ENCODE measurements around the gene CRYBA2.

- TF ChIP-seq, protein P1, sequence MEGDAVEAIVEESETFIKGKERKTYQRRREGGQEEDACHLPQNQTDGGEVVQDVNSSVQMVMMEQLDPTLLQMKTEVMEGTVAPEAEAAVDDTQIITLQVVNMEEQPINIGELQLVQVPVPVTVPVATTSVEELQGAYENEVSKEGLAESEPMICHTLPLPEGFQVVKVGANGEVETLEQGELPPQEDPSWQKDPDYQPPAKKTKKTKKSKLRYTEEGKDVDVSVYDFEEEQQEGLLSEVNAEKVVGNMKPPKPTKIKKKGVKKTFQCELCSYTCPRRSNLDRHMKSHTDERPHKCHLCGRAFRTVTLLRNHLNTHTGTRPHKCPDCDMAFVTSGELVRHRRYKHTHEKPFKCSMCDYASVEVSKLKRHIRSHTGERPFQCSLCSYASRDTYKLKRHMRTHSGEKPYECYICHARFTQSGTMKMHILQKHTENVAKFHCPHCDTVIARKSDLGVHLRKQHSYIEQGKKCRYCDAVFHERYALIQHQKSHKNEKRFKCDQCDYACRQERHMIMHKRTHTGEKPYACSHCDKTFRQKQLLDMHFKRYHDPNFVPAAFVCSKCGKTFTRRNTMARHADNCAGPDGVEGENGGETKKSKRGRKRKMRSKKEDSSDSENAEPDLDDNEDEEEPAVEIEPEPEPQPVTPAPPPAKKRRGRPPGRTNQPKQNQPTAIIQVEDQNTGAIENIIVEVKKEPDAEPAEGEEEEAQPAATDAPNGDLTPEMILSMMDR (IDR thresholded peaks at IDR 0.05): no peak
- TF ChIP-seq POLR2A (IDR thresholded peaks at IDR 0.05): no peak
Observed at GRCh38 chr2:219030177-219030940, 37.1 kb upstream of the CRYBA2 start.
